ENCODE data around the gene COPS7A.
A peak's percentile ranks its signal among the peaks of the same experiment; 100 is the strongest.

COPS7A gene

GRCh38 chr12:6767353-6768319 lies 43.8 kb downstream of the COPS7A start:
- DNase-seq (ENCODE audit: insufficient read length, low spot score) (peak; percentile 11), FAIRE-seq (no peak)
- TF ChIP-seq CTCF (IDR thresholded peaks at IDR 0.05; ENCODE audit: insufficient read depth, missing control alignments): no peak

GRCh38 chr12:6768437-6768914 lies 44.6 kb downstream of the COPS7A start:
- peak; percentile 30 for DNase-seq (ENCODE audit: insufficient read length, low spot score)
- peak; percentile 44 for FAIRE-seq
- TF ChIP-seq CTCF (IDR thresholded peaks at IDR 0.05; ENCODE audit: insufficient read depth, missing control alignments): no peak

- DNase-seq (ENCODE audit: insufficient read length, low spot score) (peak; percentile 91), FAIRE-seq (no peak)
Observed at GRCh38 chr12:6768990-6769389, 45.1 kb downstream of the COPS7A start.

GRCh38 chr12:6769666-6770065 lies 45.8 kb downstream of the COPS7A start:
- DNase-seq (ENCODE audit: insufficient read length, low spot score) (peak; percentile 8), FAIRE-seq (no peak)
- TF ChIP-seq CTCF (IDR thresholded peaks at IDR 0.05; ENCODE audit: insufficient read depth, missing control alignments): no peak

More at GRCh38 chr12:6768990-6769389, 45.1 kb downstream of the COPS7A start:
- TF ChIP-seq CTCF (IDR thresholded peaks at IDR 0.05; ENCODE audit: insufficient read depth, missing control alignments): no peak

GRCh38 chr12:6770094-6770493 lies 46.2 kb downstream of the COPS7A start:
- DNase-seq (ENCODE audit: insufficient read length, low spot score): peak; percentile 4
- FAIRE-seq: no peak
- TF ChIP-seq CTCF (IDR thresholded peaks at IDR 0.05; ENCODE audit: insufficient read depth, missing control alignments): no peak

GRCh38 chr12:6770600-6770999 lies 46.8 kb downstream of the COPS7A start:
- TF ChIP-seq CTCF (IDR thresholded peaks at IDR 0.05; ENCODE audit: insufficient read depth, missing control alignments): no peak
- DNase-seq (ENCODE audit: insufficient read length, low spot score): peak; percentile 12
- FAIRE-seq: no peak

GRCh38 chr12:6771091-6771495 lies 47.2 kb downstream of the COPS7A start:
- FAIRE-seq: no peak
- no peak for TF ChIP-seq CTCF (IDR thresholded peaks at IDR 0.05; ENCODE audit: insufficient read depth, missing control alignments)
- DNase-seq (ENCODE audit: insufficient read length, low spot score): no peak

Measured in D721Med (cell line).